AG09309 (cell line): Measurements from ENCODE around the gene ARL4C.

Experiments
- DNase-seq: peaks from one replicate; pipeline ENCODE4 v3.0.0-alpha.2; 2010; ENCODE audit warnings: low read depth
- H3K4me3 ChIP-seq: 2 replicates; pipeline ENCODE4 v1.5.1; 2011; ENCODE audit warnings: mild to moderate bottlenecking, low read depth, low read length, moderate library complexity; ENCODE audit not compliant: control insufficient read depth
- TF ChIP-seq, protein P1 (sequence below): IDR thresholded peaks from 2 replicates; pipeline ENCODE4 v1.5.1; 2011; ENCODE audit warnings: mild to moderate bottlenecking, low read depth, low read length, inconsistent platforms; ENCODE audit not compliant: insufficient read depth, control insufficient read depth; ENCODE audit errors: missing control alignments

ARL4C gene

DNA sequence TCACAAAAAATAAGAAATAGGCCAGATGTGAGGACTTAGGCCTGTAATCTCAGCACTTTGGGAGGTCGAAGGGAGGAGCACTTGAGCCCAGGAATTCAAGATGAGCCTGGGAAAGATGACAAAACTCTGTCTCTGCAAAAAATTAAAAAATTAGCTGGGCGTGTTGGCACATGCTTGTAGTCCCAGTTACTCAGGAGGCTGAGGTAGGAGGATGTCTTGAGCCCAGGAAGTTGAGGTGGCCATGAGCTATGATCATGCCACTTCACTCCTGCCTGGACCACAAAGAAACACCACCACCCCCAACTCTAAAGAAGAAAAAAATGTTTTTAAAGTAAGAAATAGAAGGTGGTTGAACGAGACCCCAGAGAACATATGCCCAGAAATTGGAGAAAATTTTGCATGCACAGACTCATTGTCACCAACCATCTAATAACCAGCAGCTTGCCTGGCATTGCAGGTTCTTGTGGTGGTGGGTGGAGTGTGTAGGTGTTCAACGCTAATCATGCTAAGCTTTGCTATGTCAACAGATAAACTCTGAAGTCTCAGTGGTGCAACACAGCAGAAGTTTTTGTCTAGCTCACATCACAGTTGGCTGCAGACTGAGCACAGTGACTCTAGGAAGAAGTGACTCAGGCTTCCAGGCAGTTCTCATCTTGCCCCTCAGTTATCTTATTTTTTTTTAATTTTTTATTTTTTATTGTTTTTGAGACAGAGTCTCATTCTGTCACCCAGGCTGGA is 18.6 kb downstream of the ARL4C start:
- no peak for DNase-seq
- TF ChIP-seq, protein P1, sequence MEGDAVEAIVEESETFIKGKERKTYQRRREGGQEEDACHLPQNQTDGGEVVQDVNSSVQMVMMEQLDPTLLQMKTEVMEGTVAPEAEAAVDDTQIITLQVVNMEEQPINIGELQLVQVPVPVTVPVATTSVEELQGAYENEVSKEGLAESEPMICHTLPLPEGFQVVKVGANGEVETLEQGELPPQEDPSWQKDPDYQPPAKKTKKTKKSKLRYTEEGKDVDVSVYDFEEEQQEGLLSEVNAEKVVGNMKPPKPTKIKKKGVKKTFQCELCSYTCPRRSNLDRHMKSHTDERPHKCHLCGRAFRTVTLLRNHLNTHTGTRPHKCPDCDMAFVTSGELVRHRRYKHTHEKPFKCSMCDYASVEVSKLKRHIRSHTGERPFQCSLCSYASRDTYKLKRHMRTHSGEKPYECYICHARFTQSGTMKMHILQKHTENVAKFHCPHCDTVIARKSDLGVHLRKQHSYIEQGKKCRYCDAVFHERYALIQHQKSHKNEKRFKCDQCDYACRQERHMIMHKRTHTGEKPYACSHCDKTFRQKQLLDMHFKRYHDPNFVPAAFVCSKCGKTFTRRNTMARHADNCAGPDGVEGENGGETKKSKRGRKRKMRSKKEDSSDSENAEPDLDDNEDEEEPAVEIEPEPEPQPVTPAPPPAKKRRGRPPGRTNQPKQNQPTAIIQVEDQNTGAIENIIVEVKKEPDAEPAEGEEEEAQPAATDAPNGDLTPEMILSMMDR = no peak
- H3K4me3 ChIP-seq = no peak overlapping the region

DNA sequence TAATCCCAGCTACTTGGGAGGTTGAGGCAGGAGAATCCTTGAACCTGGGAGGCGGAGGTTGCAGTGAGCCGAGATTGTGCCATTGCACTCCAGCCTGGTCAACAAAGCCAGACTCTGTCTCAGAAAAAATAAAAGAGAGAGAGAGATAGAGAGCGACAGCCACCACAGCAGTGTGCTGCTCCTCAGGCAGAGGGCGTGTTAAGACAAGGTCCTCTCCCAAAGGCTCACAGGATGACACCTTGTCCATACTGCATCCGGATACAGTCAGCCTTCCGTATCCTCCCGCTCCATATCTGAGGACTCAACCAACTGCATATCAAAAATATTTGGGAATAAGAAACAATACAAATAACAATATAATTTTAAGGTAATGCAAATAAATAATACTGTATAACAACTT is 20.1 kb downstream of the ARL4C start:
- no peak overlapping the region for H3K4me3 ChIP-seq
- TF ChIP-seq, protein P1 = no peak
- no peak for DNase-seq

DNA sequence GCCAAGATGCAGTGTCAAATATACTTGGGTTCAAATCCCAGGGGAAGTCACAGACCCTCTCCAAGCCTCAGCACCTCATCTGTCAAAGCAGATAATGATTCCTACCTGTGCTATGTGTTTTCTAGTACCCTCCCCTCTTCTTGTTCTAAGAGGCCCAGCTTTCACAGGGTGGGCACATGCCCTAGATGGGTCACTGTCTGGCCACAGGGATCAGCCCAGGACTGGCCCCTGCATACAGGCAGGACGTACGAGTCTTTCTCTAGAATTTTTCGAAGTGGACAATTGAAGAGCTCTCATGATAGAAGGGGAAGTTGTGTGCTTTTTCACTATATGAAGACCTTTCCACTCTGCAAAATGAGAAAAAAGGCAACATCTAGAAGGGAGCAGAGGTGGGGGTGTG is 22.2 kb downstream of the ARL4C start:
- H3K4me3 ChIP-seq = no peak overlapping the region
- DNase-seq = no peak

DNA sequence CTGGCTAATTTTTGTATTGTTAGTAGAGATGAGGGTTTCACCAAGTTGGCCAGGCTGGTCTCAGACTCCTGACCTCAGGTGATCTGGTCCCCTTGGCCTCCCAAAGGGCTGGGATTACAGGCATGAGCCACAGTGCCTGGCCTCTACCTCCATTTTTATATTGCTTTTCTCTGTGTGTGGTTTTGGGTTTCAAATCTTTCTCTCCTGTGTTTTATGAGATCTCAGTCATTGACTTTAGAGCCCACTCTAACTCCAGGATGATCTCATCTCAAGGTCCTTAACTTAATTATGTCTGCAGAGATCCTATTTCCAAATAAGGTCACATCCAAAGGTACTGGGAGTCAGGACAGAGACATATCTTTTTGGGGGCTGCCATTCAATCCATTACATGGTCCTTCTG is 24.7 kb downstream of the ARL4C start:
- no peak for DNase-seq
- no peak overlapping the region for H3K4me3 ChIP-seq
- TF ChIP-seq, protein P1 = no peak

More for the DNA sequence above, 22.2 kb downstream of the ARL4C start:
- TF ChIP-seq, protein P1 = no peak

DNA sequence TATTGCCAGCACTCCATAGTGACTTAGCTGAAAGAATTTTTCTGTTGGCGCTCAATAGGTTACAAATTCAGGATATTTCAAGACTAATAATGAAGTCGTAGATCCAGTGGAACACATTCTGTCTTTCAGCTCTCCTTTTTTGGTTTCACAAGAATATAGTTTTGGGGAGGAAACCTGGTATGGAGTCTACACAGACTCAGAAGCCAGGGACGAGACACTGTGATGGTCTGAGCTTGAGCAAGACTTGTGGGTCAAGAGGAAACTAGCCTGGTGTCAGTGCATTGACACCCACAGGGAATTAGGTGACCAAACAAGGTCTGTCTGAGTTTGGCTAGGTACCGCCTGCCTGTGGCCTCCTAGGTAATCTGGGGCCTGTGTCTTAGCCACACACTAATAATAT is 26.9 kb downstream of the ARL4C start:
- TF ChIP-seq, protein P1 = no peak
- no peak for DNase-seq
- no peak overlapping the region for H3K4me3 ChIP-seq

DNA sequence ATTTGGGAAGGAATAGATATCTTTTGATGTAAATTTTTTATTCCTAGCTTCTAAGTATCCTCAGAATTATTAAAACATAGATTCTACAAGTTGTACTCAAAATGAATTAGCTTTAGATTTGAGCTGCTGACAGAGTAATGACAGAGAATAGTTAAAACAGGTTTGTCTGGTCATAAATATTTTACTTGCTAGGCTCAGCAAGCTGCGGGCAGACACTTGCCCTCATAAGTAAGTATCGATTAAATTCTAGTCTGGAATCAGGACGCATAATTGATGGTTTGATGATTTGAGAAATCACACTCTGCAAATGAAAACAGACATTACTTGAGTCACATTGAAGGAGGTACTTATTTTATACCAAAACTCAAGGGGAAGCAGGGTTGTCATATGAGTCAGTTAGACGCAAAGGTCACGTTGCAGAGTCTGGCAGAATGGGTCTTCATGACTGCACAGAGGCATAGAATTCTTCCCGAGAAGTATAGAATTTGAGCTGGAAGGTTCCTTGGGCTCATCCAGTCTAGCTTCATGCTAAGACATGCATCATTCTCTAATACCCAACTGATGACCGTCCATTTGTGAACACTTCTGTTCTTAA is 27.5 kb downstream of the ARL4C start:
- TF ChIP-seq, protein P1 = no peak
- DNase-seq = no peak
- no peak overlapping the region for H3K4me3 ChIP-seq
